ENCODE measurements around the gene DLX2.

DNA sequence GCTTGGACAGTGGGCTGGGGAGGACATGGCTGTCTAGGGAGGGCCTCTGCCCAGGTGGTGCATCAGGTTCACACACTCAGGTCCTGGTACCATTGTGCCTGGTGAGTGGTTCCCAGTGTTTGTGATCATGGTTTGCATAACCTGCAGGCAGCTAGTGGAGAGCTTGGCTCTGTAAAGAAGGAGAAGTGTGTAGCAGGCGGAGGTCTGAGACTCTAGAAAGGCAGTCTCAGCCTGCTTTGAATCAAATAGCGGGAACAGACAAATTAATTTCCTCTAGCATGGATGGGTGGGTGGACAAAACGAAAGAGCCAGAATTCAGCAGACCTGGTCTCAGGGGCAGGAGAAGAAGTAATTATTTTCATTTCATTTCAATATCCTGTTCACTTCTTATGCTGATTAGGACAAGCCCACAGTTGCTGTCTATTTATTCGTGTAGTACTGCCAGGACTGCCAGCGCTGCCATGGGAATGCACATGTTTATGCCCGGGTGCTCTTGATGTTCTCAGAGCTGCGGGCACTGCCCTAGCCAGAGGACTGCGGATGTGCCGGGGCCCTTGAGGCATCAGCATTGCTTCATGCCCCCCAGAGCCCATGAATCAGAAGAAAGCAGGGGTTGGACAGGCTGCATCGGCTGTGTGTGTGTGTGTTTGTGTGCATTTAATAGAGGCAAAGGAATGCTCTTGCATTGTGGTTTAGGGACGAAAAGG lies 45.4 kb upstream of the DLX2 start:
- no peak for TF ChIP-seq CTCF (IDR thresholded peaks at IDR 0.05)
- TF ChIP-seq POLR2AphosphoS5 (IDR thresholded peaks at IDR 0.05) = no peak

Measured in upper lobe of left lung (tissue), 4 donors.